RWPE2 (cell line): ENCODE results near the gene POFUT2.
A peak's percentile ranks its signal among the peaks of the same experiment; 100 is the strongest.

ENCODE experiments used
- ATAC-seq: fragments of 200-7000 bp; cut with Tn5 transposase; 3 replicates; pipeline ENCODE4 v1.9.1; 2021; ENCODE audit warnings: low read depth
- DNase-seq: peaks from one replicate; pipeline ENCODE4 v3.0.0-alpha.2; 2020; ENCODE audit warnings: low spot score
- H3K27ac ChIP-seq: fragments of 450-650 bp; 2 replicates; pipeline ENCODE4 v1.5.1; 2017; ENCODE audit warnings: mild to moderate bottlenecking; ENCODE audit not compliant: poor library complexity, severe bottlenecking
- H3K27me3 ChIP-seq: fragments of 250-450 bp; sonication (Bioruptor Pico); 2 replicates; pipeline ENCODE4 v1.5.1; 2021; ENCODE audit warnings: mild to moderate bottlenecking, moderate library complexity; ENCODE audit not compliant: insufficient read depth, poor library complexity, severe bottlenecking
- H3K36me3 ChIP-seq: fragments of 250-450 bp; sonication (Bioruptor Pico); 2 replicates; pipeline ENCODE4 v1.5.1; 2020; ENCODE audit warnings: low read depth, mild to moderate bottlenecking, moderate library complexity
- H3K4me1 ChIP-seq: fragments of 250-450 bp; sonication (Bioruptor Pico); 2 replicates; pipeline ENCODE4 v1.5.1; 2021; ENCODE audit warnings: mild to moderate bottlenecking, moderate library complexity; ENCODE audit not compliant: insufficient read depth, poor library complexity, severe bottlenecking
- H3K4me3 ChIP-seq: fragments of 250-450 bp; sonication (Bioruptor Pico); 2 replicates; pipeline ENCODE4 v1.5.1; 2021; ENCODE audit warnings: mild to moderate bottlenecking, moderate library complexity; ENCODE audit not compliant: severe bottlenecking
- H3K9me3 ChIP-seq: fragments of 250-450 bp; sonication (Bioruptor Pico); 2 replicates; pipeline ENCODE4 v1.5.1; 2021; ENCODE audit warnings: mild to moderate bottlenecking, moderate library complexity; ENCODE audit not compliant: severe bottlenecking
- CTCF ChIP-seq: fragments of 450-650 bp; IDR thresholded peaks from one replicate; pipeline ENCODE4 v1.5.1; 2017; ENCODE audit warnings: mild to moderate bottlenecking, moderate library complexity; ENCODE audit not compliant: poor library complexity, severe bottlenecking

Gene POFUT2

GRCh38 chr21:45279446-45280177 lies 8.1 kb downstream of the POFUT2 start:
- Histone ChIP-seq H3K4me1 (no peaks in the 10 kb centered on the region), H3K27ac (no peak overlapping the region), H3K36me3 (peaks cover 63% of the 10 kb centered on the region), H3K9me3 (peaks cover under 1% of the 10 kb centered on the region), H3K4me3 (no peak overlapping the region), H3K27me3 (no peaks in the 10 kb centered on the region)
- peak; percentile 35 for DNase-seq
- TF ChIP-seq CTCF: no peak
- ATAC-seq: no peak

GRCh38 chr21:45278156-45278911 lies 9.4 kb downstream of the POFUT2 start:
- Histone ChIP-seq H3K27ac (no peak overlapping the region), H3K9me3 (peaks cover 7% of the 10 kb centered on the region), H3K27me3 (no peaks in the 10 kb centered on the region), H3K36me3 (peaks cover 72% of the 10 kb centered on the region), H3K4me3 (no peak overlapping the region), H3K4me1 (no peaks in the 10 kb centered on the region)
- peak; percentile 38 for DNase-seq
- no peak for TF ChIP-seq CTCF
- ATAC-seq: no peak

DNA sequence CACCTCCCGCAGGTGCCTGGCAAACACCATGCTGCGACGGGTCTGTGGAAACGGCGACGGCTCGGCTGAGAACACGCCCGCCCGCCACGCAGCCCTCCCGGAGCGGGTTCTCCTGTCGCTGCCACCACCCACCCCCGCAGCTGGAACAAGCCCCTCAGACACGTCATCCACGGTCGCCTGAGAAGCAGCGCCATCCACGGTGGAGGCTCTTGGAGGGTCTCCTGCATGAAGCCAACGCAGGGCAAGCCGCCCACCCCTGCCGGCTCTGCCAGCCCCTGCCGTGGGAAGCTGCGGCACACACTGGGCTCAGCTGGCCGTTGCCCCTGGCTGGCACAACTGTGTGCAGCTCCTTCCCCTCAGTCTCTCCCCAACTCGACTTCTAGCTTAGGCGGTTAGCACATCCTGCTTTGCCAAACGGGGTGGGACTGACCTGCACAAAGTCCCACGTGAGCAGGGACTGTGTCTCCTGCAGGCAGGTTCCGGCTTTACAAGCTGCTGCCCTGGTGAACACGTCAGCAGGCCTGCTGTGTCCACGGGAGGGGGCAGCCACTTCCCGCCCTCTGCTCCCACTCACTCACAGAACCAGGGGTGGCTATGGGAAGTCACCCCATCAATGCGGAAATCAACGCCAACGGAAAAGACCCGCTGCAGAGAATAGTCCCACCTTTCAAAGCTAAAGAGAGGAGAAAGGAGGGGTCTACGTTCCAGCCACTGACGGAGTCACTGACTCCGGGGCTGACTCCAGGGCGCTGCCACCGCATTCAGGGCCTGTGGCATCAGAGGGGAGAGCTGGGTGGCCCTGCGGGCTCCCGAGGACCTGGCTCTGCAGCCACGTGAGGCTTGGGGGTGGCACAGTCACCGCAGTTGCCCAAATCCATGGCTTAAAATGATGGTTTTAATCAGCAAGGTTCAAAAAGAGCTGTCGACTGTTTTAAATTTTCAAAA lies 10.3 kb downstream of the POFUT2 start:
- peaks cover 7% of the 10 kb centered on the region for H3K9me3 ChIP-seq
- ATAC-seq: no peak
- H3K4me1 ChIP-seq: no peaks in the 10 kb centered on the region
- TF ChIP-seq CTCF: no peak
- H3K4me3 ChIP-seq: no peak overlapping the region
- H3K27me3 ChIP-seq: no peaks in the 10 kb centered on the region
- peak; percentile 55 for DNase-seq
- H3K36me3 ChIP-seq: peaks cover 77% of the 10 kb centered on the region
- H3K27ac ChIP-seq: no peak overlapping the region

DNA sequence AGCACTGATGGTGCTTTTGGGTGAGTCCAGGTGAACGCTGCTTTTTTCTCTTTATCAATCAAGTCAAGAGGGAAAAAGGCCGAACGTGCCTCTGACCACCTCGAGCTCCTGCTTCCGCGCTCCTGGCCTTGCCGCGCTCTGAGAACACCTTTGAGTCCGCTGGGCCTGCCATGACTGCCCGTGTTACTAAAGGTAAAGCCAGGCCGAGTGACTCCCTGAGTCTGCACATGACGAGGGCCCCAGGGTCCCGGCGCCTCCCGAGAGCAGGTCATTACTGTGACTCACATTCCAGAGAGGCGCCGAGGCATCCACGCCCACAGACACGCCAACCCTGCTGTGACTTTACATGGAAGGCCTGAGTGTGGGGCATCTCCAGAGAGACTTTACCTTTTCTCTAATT lies 11.1 kb downstream of the POFUT2 start:
- H3K36me3 ChIP-seq: peaks cover 81% of the 10 kb centered on the region
- no peak for TF ChIP-seq CTCF
- no peak for ATAC-seq
- no peak overlapping the region for H3K27ac ChIP-seq
- H3K27me3 ChIP-seq: no peaks in the 10 kb centered on the region
- H3K9me3 ChIP-seq: peaks cover 11% of the 10 kb centered on the region
- no peak overlapping the region for H3K4me3 ChIP-seq
- peak; percentile 48 for DNase-seq
- H3K4me1 ChIP-seq: no peaks in the 10 kb centered on the region
